ENCODE results near the gene MICAL1. TPM values are rescaled to one million over a fixed set of nuclear protein-coding genes. Genes with fewer than 3 reads are reported as not detected.

Gene MICAL1
- 21.7 and 48.1 TPM in 2 replicates for total RNA-seq (ENCODE audit: low replicate concordance)

GRCh38 chr6:109455437-109456110, at the start of gene MICAL1:
TSS of gene MICAL1 (minus strand) at chr6:109455772. CDS start at chr6:109454196, 1,576 bp downstream.
- TF ChIP-seq CTCF (IDR thresholded peaks at IDR 0.05; ENCODE audit: insufficient read depth, low read length): peak; percentile 43
- DNase-seq (ENCODE audit: low read depth): peak; percentile 60

DNA sequence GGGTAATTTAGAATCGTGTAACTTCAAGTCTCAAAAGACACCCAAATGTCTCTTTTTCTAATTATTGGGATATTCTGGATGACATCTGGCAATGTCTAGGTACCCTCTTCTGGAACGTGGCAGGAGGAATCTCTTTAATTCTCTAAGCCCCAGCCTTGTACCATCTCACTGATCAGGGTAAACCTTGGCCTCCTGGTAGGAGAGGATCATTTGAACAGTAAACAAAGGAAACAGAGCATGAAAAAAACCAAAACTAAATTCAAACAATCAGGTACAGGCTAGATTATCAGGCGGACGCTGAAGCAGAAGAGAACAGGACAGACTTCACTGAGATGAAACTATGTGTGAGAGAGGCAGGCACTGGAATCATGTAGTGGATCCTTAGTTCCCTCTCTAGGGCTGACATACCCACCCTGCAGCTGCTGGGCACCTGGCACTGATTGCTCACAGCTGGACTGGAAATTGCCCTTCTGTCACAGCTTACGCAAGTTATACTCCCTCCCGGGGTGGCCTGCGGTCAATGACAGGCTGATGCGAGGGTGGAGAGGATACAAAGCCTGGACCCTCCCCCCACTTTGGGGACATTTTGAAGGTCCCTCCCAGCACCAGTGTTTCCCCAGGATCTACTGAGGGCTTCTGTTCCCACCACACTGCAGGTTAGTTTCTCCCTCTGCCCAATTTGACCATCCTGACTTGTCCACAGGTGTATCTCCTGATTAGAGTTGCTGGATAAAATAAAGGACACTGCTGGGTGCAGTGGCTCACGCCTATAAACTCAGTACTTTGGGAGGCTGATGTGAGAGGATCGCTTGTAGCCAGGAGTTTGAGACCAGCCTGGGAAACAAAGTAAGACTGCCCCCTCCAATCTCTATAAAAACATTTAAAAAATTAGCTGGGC, 48.0 kb upstream of the MICAL1 start:
- H3K4me3 ChIP-seq (ENCODE audit: low read depth, low read length): no peak overlapping the region
- no peak for TF ChIP-seq CTCF (IDR thresholded peaks at IDR 0.05; ENCODE audit: insufficient read depth, low read length)
- DNase-seq (ENCODE audit: low read depth): no peak

More at GRCh38 chr6:109455437-109456110, at the start of gene MICAL1:
- peak within 1 kb of the TSS; percentile 88 for H3K4me3 ChIP-seq (ENCODE audit: low read depth, low read length)

DNA sequence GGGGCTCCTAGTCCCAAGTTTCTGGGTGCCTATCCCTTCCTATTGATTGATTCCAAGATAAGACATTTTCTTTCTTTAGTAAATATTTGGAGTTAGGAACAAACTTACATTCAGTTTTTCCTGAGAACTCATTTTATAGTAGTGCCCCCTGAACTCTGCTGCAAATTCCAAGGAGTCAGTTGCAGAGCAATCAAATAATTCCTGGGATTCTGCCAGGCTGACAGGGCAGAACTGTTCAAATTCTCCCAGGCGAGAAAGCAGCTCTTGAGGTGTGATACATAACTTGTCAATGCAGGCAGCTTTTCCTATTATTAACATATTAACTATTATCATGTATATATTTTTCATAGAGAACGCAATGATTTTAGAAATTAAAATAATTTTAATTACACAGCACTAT, 43.4 kb upstream of the MICAL1 start:
- no peak for DNase-seq (ENCODE audit: low read depth)
- no peak for TF ChIP-seq CTCF (IDR thresholded peaks at IDR 0.05; ENCODE audit: insufficient read depth, low read length)
- H3K4me3 ChIP-seq (ENCODE audit: low read depth, low read length): no peak overlapping the region

DNA sequence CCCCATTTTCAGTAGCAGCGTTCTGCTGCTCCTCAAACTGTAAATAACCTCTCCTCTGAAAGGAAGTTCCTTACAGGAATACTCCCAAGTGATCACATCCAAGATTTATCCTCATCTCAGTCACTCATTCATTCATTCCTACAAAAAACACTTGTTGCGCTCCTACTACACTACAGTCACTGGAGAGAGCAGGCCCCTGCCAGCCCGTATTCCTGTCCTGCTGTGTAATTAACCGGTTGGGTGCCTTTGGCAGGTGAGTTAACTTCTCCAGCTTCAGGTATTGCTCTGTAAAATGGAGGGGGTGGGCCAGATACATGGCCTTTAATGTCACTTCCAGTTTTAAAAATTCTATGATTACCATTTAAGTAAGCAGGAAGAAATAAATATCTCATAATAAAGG, 42.5 kb upstream of the MICAL1 start:
- DNase-seq (ENCODE audit: low read depth): no peak
- TF ChIP-seq CTCF (IDR thresholded peaks at IDR 0.05; ENCODE audit: insufficient read depth, low read length): no peak
- no peak overlapping the region for H3K4me3 ChIP-seq (ENCODE audit: low read depth, low read length)

GRCh38 chr6:109496036-109496772, 40.6 kb upstream of the MICAL1 start:
- no peak overlapping the region for H3K4me3 ChIP-seq (ENCODE audit: low read depth, low read length)
- TF ChIP-seq CTCF (IDR thresholded peaks at IDR 0.05; ENCODE audit: insufficient read depth, low read length): no peak
- DNase-seq (ENCODE audit: low read depth): no peak

DNA sequence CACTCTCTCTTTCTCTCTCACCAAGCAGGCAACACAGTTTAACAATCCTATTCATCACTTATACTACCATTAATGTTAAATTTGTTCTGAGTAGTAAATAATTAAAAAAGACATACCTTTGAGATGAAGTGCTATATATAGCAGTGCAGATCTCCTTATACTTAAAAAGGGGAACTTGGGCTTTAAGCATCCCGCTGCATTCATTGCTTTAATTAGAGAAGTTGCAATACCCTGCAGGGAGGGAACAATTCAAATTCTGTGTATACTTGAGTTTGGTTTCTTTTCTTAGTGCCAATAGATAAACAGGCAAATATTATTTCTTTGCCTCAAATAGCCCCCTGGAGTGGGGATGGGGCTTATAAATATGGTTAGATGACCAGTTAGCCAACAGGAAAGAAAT, 38.3 kb upstream of the MICAL1 start:
- no peak for DNase-seq (ENCODE audit: low read depth)
- no peak for TF ChIP-seq CTCF (IDR thresholded peaks at IDR 0.05; ENCODE audit: insufficient read depth, low read length)

More for the DNA sequence above, 38.3 kb upstream of the MICAL1 start:
- H3K4me3 ChIP-seq (ENCODE audit: low read depth, low read length): no peak overlapping the region

All from fibroblast of the aortic adventitia (primary cell).